Stimulated activated memory B cell treated with anti-CD40 and anti-IgM and Interleukin-4, amounts not matched to agents 10 μg/mL and 1 μg/mL and 100 μg/mL, for 72 hours (primary cell): ENCODE data around the gene CBY2.

Source experiments
- ATAC-seq: fragments of 150-1000 bp; cut with Tn5 transposase; 2 replicates; pipeline ENCODE4 v1.10.0; 2021
- H3K27ac Mint-ChIP-seq: one replicate; pipeline ENCODE4 v1.8.0; 2022; ENCODE audit warnings: mild to moderate bottlenecking, mixed read lengths
- H3K27me3 Mint-ChIP-seq: one replicate; pipeline ENCODE4 v1.8.0; 2022; ENCODE audit warnings: mixed read lengths
- H3K36me3 Mint-ChIP-seq: one replicate; pipeline ENCODE4 v1.8.0; 2022; ENCODE audit warnings: mixed read lengths
- H3K4me1 Mint-ChIP-seq: one replicate; pipeline ENCODE4 v1.8.0; 2022; ENCODE audit warnings: mixed read lengths
- H3K4me3 Mint-ChIP-seq: one replicate; pipeline ENCODE4 v1.8.0; 2022; ENCODE audit warnings: mild to moderate bottlenecking, moderate library complexity, mixed read lengths
- H3K9me3 Mint-ChIP-seq: one replicate; pipeline ENCODE4 v1.8.0; 2022; ENCODE audit warnings: mixed read lengths

Gene CBY2

GRCh38 chr13:45714170-45714569 is 12.1 kb downstream of the CBY2 start:
- no peaks in the 10 kb centered on the region for H3K9me3 Mint-ChIP-seq
- H3K27me3 Mint-ChIP-seq: no peaks in the 10 kb centered on the region
- ATAC-seq: no peak
- no peaks in the 10 kb centered on the region for H3K36me3 Mint-ChIP-seq
- no peak overlapping the region for H3K4me3 Mint-ChIP-seq
- no peak overlapping the region for H3K27ac Mint-ChIP-seq
- no peaks in the 10 kb centered on the region for H3K4me1 Mint-ChIP-seq

GRCh38 chr13:45715351-45715750 is 13.2 kb downstream of the CBY2 start:
- Mint-ChIP-seq H3K27ac (no peak overlapping the region), H3K36me3 (no peaks in the 10 kb centered on the region), H3K27me3 (no peaks in the 10 kb centered on the region), H3K9me3 (no peaks in the 10 kb centered on the region), H3K4me3 (no peak overlapping the region), H3K4me1 (no peaks in the 10 kb centered on the region)
- ATAC-seq: no peak

- no peaks in the 10 kb centered on the region for H3K27me3 Mint-ChIP-seq
- H3K4me1 Mint-ChIP-seq: no peaks in the 10 kb centered on the region
- H3K4me3 Mint-ChIP-seq: no peak overlapping the region
- H3K9me3 Mint-ChIP-seq: no peaks in the 10 kb centered on the region
- no peak for ATAC-seq
- H3K36me3 Mint-ChIP-seq: no peaks in the 10 kb centered on the region
- H3K27ac Mint-ChIP-seq: no peak overlapping the region
Measured at GRCh38 chr13:45717349-45717748, 15.2 kb downstream of the CBY2 start.

- ATAC-seq: no peak
- Mint-ChIP-seq H3K9me3 (no peaks in the 10 kb centered on the region), H3K27me3 (no peaks in the 10 kb centered on the region), H3K4me1 (no peaks in the 10 kb centered on the region), H3K4me3 (no peak overlapping the region), H3K36me3 (no peaks in the 10 kb centered on the region), H3K27ac (no peak overlapping the region)
Measured at GRCh38 chr13:45718063-45718462, 15.9 kb downstream of the CBY2 start.

- H3K27me3 Mint-ChIP-seq: no peaks in the 10 kb centered on the region
- H3K4me3 Mint-ChIP-seq: no peak overlapping the region
- no peaks in the 10 kb centered on the region for H3K4me1 Mint-ChIP-seq
- no peak overlapping the region for H3K27ac Mint-ChIP-seq
- H3K9me3 Mint-ChIP-seq: no peaks in the 10 kb centered on the region
- H3K36me3 Mint-ChIP-seq: no peaks in the 10 kb centered on the region
- no peak for ATAC-seq
Measured at GRCh38 chr13:45718992-45719391, 16.9 kb downstream of the CBY2 start.

- Mint-ChIP-seq H3K4me3 (no peak overlapping the region), H3K27ac (no peak overlapping the region), H3K27me3 (no peaks in the 10 kb centered on the region), H3K4me1 (no peaks in the 10 kb centered on the region), H3K36me3 (no peaks in the 10 kb centered on the region), H3K9me3 (no peaks in the 10 kb centered on the region)
- ATAC-seq: no peak
Measured at GRCh38 chr13:45721203-45721731, 19.1 kb downstream of the CBY2 start.

GRCh38 chr13:45723798-45724197 is 21.7 kb downstream of the CBY2 start:
- Mint-ChIP-seq H3K36me3 (no peaks in the 10 kb centered on the region), H3K4me1 (no peaks in the 10 kb centered on the region), H3K27ac (no peak overlapping the region), H3K27me3 (no peaks in the 10 kb centered on the region), H3K9me3 (no peaks in the 10 kb centered on the region), H3K4me3 (no peak overlapping the region)
- ATAC-seq: no peak

- Mint-ChIP-seq H3K4me3 (no peak overlapping the region), H3K27ac (no peak overlapping the region), H3K9me3 (no peaks in the 10 kb centered on the region), H3K36me3 (no peaks in the 10 kb centered on the region), H3K27me3 (peaks cover 8% of the 10 kb centered on the region), H3K4me1 (no peaks in the 10 kb centered on the region)
- ATAC-seq: no peak
Measured at GRCh38 chr13:45728759-45729158, 26.6 kb downstream of the CBY2 start.

GRCh38 chr13:45731455-45731854 is 29.3 kb downstream of the CBY2 start:
- Mint-ChIP-seq H3K27ac (no peak overlapping the region), H3K4me3 (no peak overlapping the region), H3K9me3 (no peaks in the 10 kb centered on the region), H3K27me3 (peaks cover 16% of the 10 kb centered on the region), H3K36me3 (no peaks in the 10 kb centered on the region), H3K4me1 (no peaks in the 10 kb centered on the region)
- no peak for ATAC-seq

GRCh38 chr13:45732916-45733315 is 30.8 kb downstream of the CBY2 start:
- no peak for ATAC-seq
- Mint-ChIP-seq H3K27ac (no peak overlapping the region), H3K4me3 (no peak overlapping the region), H3K4me1 (no peaks in the 10 kb centered on the region), H3K27me3 (peaks cover 16% of the 10 kb centered on the region), H3K36me3 (no peaks in the 10 kb centered on the region), H3K9me3 (no peaks in the 10 kb centered on the region)

GRCh38 chr13:45733361-45733760 is 31.2 kb downstream of the CBY2 start:
- ATAC-seq: no peak
- Mint-ChIP-seq H3K4me3 (no peak overlapping the region), H3K36me3 (no peaks in the 10 kb centered on the region), H3K27me3 (peaks cover 16% of the 10 kb centered on the region), H3K4me1 (no peaks in the 10 kb centered on the region), H3K9me3 (no peaks in the 10 kb centered on the region), H3K27ac (no peak overlapping the region)

GRCh38 chr13:45737571-45738017 is 35.5 kb downstream of the CBY2 start:
- H3K9me3 Mint-ChIP-seq: no peaks in the 10 kb centered on the region
- no peaks in the 10 kb centered on the region for H3K36me3 Mint-ChIP-seq
- H3K27me3 Mint-ChIP-seq: peaks cover 8% of the 10 kb centered on the region
- no peak overlapping the region for H3K27ac Mint-ChIP-seq
- no peak for ATAC-seq
- H3K4me3 Mint-ChIP-seq: no peak overlapping the region
- no peaks in the 10 kb centered on the region for H3K4me1 Mint-ChIP-seq

- Mint-ChIP-seq H3K27me3 (no peaks in the 10 kb centered on the region), H3K9me3 (no peaks in the 10 kb centered on the region), H3K4me3 (no peak overlapping the region), H3K4me1 (no peaks in the 10 kb centered on the region), H3K36me3 (no peaks in the 10 kb centered on the region), H3K27ac (no peak overlapping the region)
- no peak for ATAC-seq
Measured at GRCh38 chr13:45742985-45743384, 40.9 kb downstream of the CBY2 start.

- Mint-ChIP-seq H3K27me3 (peaks cover 11% of the 10 kb centered on the region), H3K4me3 (no peak overlapping the region), H3K9me3 (no peaks in the 10 kb centered on the region), H3K4me1 (no peaks in the 10 kb centered on the region), H3K27ac (no peak overlapping the region), H3K36me3 (no peaks in the 10 kb centered on the region)
- no peak for ATAC-seq
Measured at GRCh38 chr13:45744979-45745378, 42.9 kb downstream of the CBY2 start.

GRCh38 chr13:45747071-45747470 is 45.0 kb downstream of the CBY2 start:
- no peak for ATAC-seq
- peaks cover 17% of the 10 kb centered on the region for H3K27me3 Mint-ChIP-seq
- no peaks in the 10 kb centered on the region for H3K36me3 Mint-ChIP-seq
- no peaks in the 10 kb centered on the region for H3K4me1 Mint-ChIP-seq
- no peaks in the 10 kb centered on the region for H3K9me3 Mint-ChIP-seq
- H3K4me3 Mint-ChIP-seq: no peak overlapping the region
- no peak overlapping the region for H3K27ac Mint-ChIP-seq

GRCh38 chr13:45748941-45749759 is 47.0 kb downstream of the CBY2 start:
- Mint-ChIP-seq H3K9me3 (no peaks in the 10 kb centered on the region), H3K27ac (no peak overlapping the region), H3K4me3 (no peak overlapping the region), H3K27me3 (peaks cover 17% of the 10 kb centered on the region), H3K4me1 (no peaks in the 10 kb centered on the region), H3K36me3 (no peaks in the 10 kb centered on the region)
- ATAC-seq: no peak
